Measurements from ENCODE around the gene CABLES2.

DNA sequence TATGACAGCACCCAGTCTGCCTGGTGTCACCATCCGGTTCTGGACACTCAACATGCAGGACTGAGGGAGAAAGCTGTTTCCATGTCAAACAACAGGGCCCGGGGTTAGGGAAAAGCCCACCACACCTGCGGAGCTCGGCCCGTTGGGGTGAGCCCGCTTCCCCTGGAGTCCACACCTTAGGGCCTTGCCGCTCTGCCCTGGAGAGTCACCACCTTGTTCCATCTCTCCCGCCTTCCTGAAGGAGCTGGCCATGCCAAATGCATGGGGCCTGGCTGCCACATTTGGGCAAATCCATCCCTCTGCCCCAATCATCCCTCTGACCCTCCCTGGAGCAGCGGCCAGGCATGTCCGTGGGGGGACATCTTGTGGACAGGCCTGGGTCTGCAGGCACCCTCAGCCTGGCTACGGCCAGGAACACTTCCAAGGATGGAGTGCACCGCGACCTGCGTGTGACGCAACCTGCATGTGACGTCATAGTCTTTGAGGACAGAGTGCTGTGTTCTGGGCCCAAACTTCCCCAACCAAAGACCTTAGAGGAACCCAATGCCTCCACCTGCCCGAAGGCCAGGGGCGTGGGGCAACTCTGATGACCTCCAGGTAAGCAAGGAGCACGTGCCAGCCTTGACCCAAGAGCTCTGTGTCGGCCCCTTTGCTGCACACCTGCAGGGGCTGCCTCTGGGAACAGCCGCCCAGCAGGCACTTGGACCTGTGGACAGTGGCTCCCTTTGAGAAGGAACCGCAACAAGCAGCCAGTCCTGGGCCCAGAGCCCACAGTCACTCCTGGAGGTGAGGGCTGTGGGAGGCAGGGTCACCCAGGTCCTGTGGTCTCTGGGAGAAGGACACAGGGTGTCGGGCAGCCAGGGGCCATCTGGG, 1.7 kb downstream of the CABLES2 start:
- no peak for TF ChIP-seq POLR2A (IDR thresholded peaks at IDR 0.05)
- TF ChIP-seq, protein P1, sequence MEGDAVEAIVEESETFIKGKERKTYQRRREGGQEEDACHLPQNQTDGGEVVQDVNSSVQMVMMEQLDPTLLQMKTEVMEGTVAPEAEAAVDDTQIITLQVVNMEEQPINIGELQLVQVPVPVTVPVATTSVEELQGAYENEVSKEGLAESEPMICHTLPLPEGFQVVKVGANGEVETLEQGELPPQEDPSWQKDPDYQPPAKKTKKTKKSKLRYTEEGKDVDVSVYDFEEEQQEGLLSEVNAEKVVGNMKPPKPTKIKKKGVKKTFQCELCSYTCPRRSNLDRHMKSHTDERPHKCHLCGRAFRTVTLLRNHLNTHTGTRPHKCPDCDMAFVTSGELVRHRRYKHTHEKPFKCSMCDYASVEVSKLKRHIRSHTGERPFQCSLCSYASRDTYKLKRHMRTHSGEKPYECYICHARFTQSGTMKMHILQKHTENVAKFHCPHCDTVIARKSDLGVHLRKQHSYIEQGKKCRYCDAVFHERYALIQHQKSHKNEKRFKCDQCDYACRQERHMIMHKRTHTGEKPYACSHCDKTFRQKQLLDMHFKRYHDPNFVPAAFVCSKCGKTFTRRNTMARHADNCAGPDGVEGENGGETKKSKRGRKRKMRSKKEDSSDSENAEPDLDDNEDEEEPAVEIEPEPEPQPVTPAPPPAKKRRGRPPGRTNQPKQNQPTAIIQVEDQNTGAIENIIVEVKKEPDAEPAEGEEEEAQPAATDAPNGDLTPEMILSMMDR (IDR thresholded peaks at IDR 0.05): peak in 2 of 3 experiments; percentile 52 to 55

Data from testis (tissue), 2 donors.